Testis (tissue), 2 donors: ENCODE data around the gene MTSS2.

Source experiments
- POLR2A ChIP-seq: fragments of 450-650 bp; IDR thresholded peaks from one replicate; pipeline ENCODE4 v1.6.1; 2017; ENCODE audit warnings: antibody characterized with exemption, mild to moderate bottlenecking, moderate library complexity
- TF ChIP-seq, protein P1 (sequence below), 3 experiments: fragments of 450-650 bp in 2 of 3; fragments of 200-600 bp in 1 of 3; sonication (generic) in 1 of 3; IDR thresholded peaks; one replicate each; pipeline ENCODE4 v1.5.1; 2016 to 2019; ENCODE audit warnings: antibody characterized with exemption in 3 of 3, mild to moderate bottlenecking in 2 of 3, moderate library complexity in 1 of 3

DNA sequence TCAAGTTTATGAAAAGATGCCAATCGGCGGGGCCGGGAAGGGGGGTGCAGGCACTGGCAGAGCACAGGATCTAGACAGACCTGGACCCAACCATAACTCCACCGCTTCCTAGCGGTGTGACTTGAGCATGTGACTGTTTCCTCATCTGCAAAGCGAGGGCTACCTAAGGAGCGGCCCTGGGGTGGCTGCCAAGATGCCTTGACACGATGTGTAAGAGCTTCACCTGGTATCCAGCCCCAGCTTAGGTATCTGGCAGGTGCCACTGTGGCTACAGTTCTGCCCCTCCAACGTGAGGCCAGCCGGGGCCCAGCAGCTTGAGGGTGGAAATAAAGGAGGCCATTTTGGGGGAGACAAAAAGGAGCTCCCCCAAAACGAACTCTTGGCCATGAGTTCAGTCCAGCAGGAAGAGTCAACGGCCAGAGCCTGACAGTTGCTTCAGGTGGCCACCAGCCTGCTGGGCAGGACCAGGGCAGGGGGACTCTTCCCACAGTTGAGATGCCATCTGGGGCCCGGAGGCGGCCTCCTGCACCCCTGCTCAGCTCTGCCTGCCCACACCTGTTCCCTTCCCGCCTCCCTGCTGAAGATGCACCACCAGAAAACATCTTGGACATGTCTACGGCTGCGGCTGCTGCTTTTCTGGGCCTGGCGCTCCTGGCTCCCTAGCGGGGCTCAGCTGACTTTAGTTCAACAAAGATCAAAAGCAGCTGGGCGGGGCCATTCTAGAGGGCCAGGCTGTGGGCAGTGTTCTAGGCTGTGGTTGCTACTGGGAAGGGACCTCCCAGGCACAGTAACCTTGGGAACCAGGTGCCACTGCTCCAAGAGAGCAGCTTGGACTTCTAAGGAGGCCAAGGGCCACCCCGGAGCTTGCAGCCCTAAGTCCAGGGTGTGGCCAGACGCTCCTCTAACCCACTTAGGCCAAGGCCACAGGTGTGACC is 3.4 kb upstream of the MTSS2 start:
- no peak for TF ChIP-seq POLR2A
- TF ChIP-seq, protein P1, sequence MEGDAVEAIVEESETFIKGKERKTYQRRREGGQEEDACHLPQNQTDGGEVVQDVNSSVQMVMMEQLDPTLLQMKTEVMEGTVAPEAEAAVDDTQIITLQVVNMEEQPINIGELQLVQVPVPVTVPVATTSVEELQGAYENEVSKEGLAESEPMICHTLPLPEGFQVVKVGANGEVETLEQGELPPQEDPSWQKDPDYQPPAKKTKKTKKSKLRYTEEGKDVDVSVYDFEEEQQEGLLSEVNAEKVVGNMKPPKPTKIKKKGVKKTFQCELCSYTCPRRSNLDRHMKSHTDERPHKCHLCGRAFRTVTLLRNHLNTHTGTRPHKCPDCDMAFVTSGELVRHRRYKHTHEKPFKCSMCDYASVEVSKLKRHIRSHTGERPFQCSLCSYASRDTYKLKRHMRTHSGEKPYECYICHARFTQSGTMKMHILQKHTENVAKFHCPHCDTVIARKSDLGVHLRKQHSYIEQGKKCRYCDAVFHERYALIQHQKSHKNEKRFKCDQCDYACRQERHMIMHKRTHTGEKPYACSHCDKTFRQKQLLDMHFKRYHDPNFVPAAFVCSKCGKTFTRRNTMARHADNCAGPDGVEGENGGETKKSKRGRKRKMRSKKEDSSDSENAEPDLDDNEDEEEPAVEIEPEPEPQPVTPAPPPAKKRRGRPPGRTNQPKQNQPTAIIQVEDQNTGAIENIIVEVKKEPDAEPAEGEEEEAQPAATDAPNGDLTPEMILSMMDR (IDR thresholded peaks at IDR 0.05): no peak
